GM18505 (cell line): Measurements from ENCODE around the gene NEFH.

Experiments used
- ATAC-seq: cut with Tn5 transposase; IDR thresholded peaks from one replicate; pipeline ENCODE4 v1.9.1; 2021; ENCODE audit not compliant: unreplicated experiment
- POLR2A ChIP-seq: IDR thresholded peaks from 4 replicates; pipeline ENCODE4 v1.6.1; 2011; ENCODE audit warnings: borderline replicate concordance; ENCODE audit not compliant: insufficient read depth, insufficient read length; ENCODE audit errors: extremely low read depth

Gene NEFH

DNA sequence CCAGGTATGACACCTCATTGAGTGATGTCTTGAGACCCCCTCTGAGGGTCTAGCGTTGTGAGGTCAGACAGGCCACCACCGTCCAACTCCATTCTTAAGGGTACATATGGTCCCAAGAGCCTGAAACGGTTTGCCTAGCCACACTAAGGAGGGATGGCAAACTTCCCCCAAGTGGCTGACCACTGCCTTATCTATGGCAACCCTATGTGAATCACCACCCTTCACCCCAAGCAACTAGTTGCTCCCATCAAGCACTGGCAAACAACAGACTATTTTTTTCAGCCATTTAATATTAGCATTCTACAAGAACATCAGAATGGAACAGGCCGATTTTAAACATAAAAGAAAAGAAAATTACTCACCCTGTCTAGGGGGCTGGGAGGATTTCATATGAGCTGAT is 50.7 kb downstream of the NEFH start:
- no peak for ATAC-seq
- no peak for TF ChIP-seq POLR2A

DNA sequence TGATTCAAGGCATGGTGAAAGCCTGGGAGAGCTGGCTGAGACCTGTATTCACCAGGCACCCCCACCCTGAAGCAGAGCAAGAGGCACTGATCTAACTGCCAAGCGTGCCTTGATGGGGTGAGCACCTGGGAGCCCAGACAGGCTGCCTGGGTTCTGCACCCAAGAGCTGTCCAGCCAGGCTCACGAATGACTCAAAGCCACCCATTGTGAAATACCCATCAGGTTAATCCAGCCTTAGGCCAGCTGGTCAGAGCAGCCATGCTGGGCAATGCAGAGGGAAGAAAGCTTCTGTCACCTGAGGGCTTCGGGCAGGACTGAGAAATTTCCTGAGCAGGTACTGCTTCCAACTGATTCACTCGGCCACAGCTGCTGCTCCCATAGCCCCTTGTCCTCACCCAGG is 51.4 kb downstream of the NEFH start:
- no peak for ATAC-seq
- no peak for TF ChIP-seq POLR2A

DNA sequence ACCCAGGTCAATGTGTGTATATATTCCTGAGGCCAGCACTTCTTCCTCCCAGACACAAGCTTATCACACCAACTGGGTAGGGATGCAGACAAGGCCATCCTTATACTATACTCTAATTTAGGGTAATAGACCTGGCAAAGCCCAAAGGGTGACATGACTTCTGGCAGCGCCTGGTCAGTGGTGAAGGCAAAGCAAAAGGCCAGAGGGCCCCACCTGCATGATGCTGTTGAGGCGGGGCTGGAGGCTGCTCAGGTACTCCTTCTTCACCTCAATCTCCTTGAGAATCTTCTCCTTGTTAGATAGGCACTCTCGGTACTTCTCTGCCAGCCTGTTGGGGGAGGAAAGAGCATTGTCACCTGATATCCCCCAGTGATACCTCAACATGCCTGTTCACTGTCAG is 56.4 kb downstream of the NEFH start:
- no peak for TF ChIP-seq POLR2A
- no peak for ATAC-seq

DNA sequence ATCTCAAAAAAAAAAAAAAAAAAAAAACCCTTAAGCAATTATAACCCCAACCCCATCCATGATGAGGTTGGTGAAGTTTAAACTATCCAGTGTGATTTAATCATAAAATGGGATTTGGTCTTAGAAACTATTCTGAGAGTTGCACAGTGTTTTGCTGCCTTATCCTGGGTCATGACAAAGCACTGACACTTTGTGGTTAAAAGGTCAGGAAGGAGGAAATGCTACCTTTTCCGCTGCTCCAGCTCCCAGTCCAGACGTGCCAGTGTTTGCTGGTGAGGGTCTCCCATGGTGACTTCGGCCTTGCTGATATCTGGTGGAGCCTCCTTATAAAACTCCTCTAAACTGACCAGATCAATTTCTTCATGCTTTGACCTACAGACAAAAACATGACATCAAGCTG is 59.1 kb downstream of the NEFH start:
- TF ChIP-seq POLR2A = no peak
- ATAC-seq = no peak
